HL-60 (cell line): ENCODE data around the gene FGF14.

Experiments
- DNase-seq, 2 experiments: peaks; one replicate each; pipeline ENCODE4 v3.0.0-alpha.2; 2010 to 2020; ENCODE audit warnings: low read depth in 1 of 2, low spot score in 1 of 2
- H3K27ac ChIP-seq: fragments of 250-450 bp; sonication (Bioruptor Pico); replicated peaks from 2 replicates; pipeline ENCODE4 v1.5.1; 2020; ENCODE audit warnings: mild to moderate bottlenecking, moderate library complexity
- H3K27me3 ChIP-seq: fragments of 250-450 bp; sonication (Bioruptor Pico); 2 replicates; pipeline ENCODE4 v1.5.1; 2021; ENCODE audit warnings: mild to moderate bottlenecking, moderate library complexity; ENCODE audit not compliant: insufficient read depth, poor library complexity, severe bottlenecking
- H3K4me3 ChIP-seq: replicated peaks from 2 replicates; pipeline ENCODE4 v1.5.1; 2011; ENCODE audit warnings: mild to moderate bottlenecking, control low read depth, low read length; ENCODE audit not compliant: insufficient read depth
- CTCF ChIP-seq: IDR thresholded peaks from one replicate; pipeline ENCODE4 v1.5.1; 2011; ENCODE audit warnings: low read length, control low read depth, inconsistent platforms; ENCODE audit not compliant: insufficient read depth
- GABPA ChIP-seq: IDR thresholded peaks from 2 replicates; pipeline ENCODE4 v1.6.1; 2012; ENCODE audit warnings: low read depth
- POLR2AphosphoS5 ChIP-seq: IDR thresholded peaks from 2 replicates; pipeline ENCODE4 v1.6.1; 2012; ENCODE audit warnings: low read depth
- REST ChIP-seq: IDR thresholded peaks from 2 replicates; pipeline ENCODE4 v1.6.1; 2012; ENCODE audit warnings: low read depth; ENCODE audit not compliant: insufficient replicate concordance
- SPI1 ChIP-seq: IDR thresholded peaks from 2 replicates; pipeline ENCODE4 v1.6.1; 2012; ENCODE audit warnings: low read depth, mild to moderate bottlenecking, borderline replicate concordance

Gene FGF14

GRCh38 chr13:102233566-102234208 lies 168.2 kb downstream of the FGF14 start:
- no peak for TF ChIP-seq REST
- no peak for TF ChIP-seq CTCF
- TF ChIP-seq POLR2AphosphoS5, result no peak
- no peak for TF ChIP-seq SPI1
- TF ChIP-seq GABPA, result no peak
- DNase-seq, result no peak
- no peaks in the 10 kb centered on the region for H3K27me3 ChIP-seq
- H3K27ac ChIP-seq, result no peak overlapping the region
- no peak overlapping the region for H3K4me3 ChIP-seq

- TF ChIP-seq CTCF (no peak), GABPA (no peak), SPI1 (no peak), POLR2AphosphoS5 (no peak), REST (no peak)
- no peak overlapping the region for H3K4me3 ChIP-seq
- no peak overlapping the region for H3K27ac ChIP-seq
- DNase-seq, result no peak
- no peaks in the 10 kb centered on the region for H3K27me3 ChIP-seq
Measured at GRCh38 chr13:102231479-102231878, 170.4 kb downstream of the FGF14 start.

GRCh38 chr13:102227741-102228140 lies 174.1 kb downstream of the FGF14 start:
- TF ChIP-seq CTCF (no peak), SPI1 (no peak), GABPA (no peak), REST (no peak), POLR2AphosphoS5 (no peak)
- Histone ChIP-seq H3K4me3 (no peak overlapping the region), H3K27ac (no peak overlapping the region), H3K27me3 (no peaks in the 10 kb centered on the region)
- DNase-seq, result no peak
